Right lung (tissue), 5 donors: Measurements from ENCODE around the gene HCST. TPM values are rescaled to one million over a fixed set of nuclear protein-coding genes. Genes with fewer than 3 reads are reported as not detected.
"Not testable (repeated sequence)": the region's sequence is repeated elsewhere in the genome, so short reads cannot be mapped to it uniquely, and the experiment has no call there.

Source experiments
- DNase-seq, 2 donors: peaks; one replicate each; pipeline ENCODE4 v3.0.0-alpha.2; 2013
- polyA plus RNA-seq, 5 donors: library from polyadenylated mRNA; unstranded; fragments of 120-200 nt; gene quantifications; one replicate each; pipeline versions ENCODE4 v1.2.1 to v1.2.3, GENCODE V29; 2013; ENCODE audit warnings: inconsistent platforms in 1 of 5, low replicate concordance in 1 of 5; ENCODE audit not compliant: insufficient read length in 5 of 5, insufficient read depth in 1 of 5

HCST gene
- polyA plus RNA-seq, 5 donors, result 5.0 to 7.9 (median 6.0) TPM

DNA sequence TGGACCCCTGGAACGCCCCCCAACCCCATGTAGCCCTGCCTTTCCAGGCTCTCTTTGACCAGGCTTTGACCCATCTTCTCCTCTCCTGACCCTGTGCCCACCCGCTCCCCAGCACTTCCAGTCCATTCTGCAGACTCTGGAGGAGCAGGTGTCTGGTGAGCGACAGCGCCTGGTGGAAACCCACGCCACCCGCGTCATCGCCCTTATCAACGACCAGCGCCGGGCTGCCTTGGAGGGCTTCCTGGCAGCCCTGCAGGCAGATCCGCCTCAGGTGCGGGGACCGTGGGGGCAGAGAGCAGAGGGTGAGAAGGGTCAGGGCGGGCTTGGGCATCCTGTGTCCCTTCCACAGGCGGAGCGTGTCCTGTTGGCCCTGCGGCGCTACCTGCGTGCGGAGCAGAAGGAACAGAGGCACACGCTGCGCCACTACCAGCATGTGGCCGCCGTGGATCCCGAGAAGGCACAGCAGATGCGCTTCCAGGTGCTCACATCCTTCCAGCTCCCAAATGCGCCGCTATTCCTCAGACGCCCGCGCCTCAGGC is 27.9 kb upstream of the HCST start:
- no peak for DNase-seq

- no peak for DNase-seq
Measured at GRCh38 chr19:35879068-35879467, 23.3 kb upstream of the HCST start.

DNA sequence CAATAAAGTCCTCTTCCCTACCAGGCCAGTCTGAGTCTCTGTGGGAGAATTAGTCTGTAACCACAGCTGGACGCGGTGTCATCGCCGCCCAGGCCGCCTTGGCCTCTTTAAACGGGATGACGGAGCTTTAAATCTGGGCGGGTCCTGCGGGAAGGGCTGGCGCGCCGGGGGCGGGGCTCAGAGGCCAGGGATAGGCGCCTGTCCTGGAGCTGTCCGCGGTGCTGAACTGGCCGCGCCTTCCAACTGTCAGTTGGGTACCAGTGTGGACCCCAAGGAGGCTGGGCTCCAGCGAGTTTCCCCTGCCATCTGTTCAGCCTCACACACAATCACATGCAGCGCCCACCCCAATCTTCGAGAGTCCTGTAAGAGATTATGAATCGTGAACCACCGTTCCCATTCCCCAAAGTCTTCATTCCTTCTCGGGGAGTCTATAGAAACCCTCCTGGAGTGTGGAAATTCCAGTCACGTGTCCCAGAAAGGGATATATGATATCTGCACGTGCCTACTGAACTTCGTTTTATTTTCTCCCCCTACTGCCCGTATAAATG is 22.5 kb upstream of the HCST start:
- DNase-seq, result peak; percentile 71 to 81

GRCh38 chr19:35882114-35882832 is 20.1 kb upstream of the HCST start:
- peak; percentile 55 to 63 for DNase-seq

GRCh38 chr19:35883882-35884281 is 18.4 kb upstream of the HCST start:
- no peak for DNase-seq

GRCh38 chr19:35885225-35885738 is 17.0 kb upstream of the HCST start:
- DNase-seq, result no peak

GRCh38 chr19:35885904-35886303 is 16.4 kb upstream of the HCST start:
- no peak for DNase-seq

DNA sequence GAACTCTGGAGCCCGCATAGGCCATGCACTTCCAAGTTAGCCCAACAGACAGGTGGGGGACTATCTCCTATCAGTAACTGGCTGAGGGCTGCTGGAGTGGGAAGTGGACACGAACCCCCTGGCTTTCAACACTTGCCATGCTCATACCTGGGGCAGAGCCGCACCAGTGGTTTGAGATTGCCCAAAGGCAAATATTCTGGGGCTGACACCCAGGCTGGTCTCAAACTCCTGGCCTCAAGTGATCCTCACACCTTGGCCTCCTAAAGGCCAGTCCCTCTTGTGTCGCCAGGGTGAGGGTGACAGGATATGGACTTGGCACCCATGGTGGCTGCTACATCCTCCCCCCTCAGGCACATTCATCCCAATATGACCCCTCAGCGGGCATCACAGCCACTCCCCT is 15.1 kb upstream of the HCST start:
- DNase-seq, result no peak

DNA sequence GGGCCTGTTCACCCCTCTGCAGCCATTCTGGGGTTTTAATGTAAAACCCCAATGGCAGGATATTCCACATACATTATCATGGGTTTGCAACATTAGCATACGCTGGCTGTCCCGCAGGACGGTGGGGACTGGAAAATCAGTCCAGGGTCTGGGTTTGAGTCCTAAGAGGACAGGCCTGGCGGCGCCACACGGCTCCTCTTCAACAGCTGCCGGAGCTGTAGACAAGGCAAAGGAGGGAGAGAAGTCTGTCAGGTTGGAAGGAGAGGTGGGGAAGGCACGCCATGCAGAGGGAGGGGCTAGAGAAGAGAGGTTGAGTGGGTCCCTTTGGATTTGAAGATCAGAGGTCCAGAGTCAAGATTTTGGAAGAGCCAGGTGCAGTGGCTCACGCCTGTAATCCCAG is 13.9 kb upstream of the HCST start:
- no peak for DNase-seq

GRCh38 chr19:35889370-35890112 is 12.8 kb upstream of the HCST start:
- DNase-seq, result no peak

DNA sequence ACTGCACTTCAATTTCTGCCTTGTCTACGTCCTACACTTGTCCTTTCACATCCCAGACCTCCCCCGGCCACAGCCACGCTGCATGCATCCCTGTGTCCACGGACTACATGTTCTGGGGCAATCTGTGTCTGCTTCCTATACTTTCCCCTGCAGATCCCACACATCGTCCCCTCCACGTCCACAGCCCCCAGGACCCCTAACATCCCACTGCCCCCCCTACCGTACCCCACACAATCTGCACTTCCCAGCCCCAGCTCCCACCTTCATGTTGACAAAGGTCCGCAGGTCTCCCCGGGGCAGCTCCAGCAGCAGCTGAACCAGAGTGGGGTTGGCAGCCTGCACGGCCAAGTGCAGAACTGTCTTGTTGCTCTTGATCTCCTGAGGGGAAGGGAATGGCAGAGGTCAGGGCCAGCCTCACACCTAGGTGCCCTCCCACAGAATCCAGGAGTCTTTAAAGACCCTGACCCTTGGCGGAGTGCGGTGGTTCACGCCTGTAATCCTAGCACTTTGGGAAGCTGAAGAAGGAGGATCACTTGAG is 12.1 kb upstream of the HCST start:
- no peak for DNase-seq

DNA sequence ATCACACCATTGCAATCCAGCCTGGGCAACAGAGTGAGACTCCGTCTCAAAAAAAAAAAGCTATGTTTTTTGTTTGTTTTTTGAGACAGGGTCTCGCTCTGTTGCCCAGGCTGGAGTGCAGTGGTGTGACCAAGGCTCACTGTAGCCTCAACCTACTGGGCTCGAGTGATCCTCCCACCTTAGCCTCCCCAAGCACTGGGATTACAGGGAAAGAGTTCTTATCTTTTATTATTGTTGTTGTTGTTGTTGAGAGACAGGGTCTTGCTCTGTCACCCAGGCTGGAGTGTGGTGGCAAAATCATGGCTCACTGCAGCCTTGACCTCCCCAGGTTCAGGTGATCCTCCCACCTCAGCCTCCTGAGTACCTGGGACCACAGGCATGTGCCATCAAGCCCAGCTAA is 10.5 kb upstream of the HCST start:
- not testable (repeated sequence) for DNase-seq

GRCh38 chr19:35894342-35894741 is 8.0 kb upstream of the HCST start:
- no peak for DNase-seq

GRCh38 chr19:35895911-35896642 is 6.3 kb upstream of the HCST start:
- no peak for DNase-seq

- no peak for DNase-seq
Measured at GRCh38 chr19:35896643-35897040, 5.7 kb upstream of the HCST start.

GRCh38 chr19:35897706-35898451 is 4.5 kb upstream of the HCST start:
- DNase-seq, result no peak

- no peak for DNase-seq
Measured at GRCh38 chr19:35898499-35898809, 3.9 kb upstream of the HCST start.

DNA sequence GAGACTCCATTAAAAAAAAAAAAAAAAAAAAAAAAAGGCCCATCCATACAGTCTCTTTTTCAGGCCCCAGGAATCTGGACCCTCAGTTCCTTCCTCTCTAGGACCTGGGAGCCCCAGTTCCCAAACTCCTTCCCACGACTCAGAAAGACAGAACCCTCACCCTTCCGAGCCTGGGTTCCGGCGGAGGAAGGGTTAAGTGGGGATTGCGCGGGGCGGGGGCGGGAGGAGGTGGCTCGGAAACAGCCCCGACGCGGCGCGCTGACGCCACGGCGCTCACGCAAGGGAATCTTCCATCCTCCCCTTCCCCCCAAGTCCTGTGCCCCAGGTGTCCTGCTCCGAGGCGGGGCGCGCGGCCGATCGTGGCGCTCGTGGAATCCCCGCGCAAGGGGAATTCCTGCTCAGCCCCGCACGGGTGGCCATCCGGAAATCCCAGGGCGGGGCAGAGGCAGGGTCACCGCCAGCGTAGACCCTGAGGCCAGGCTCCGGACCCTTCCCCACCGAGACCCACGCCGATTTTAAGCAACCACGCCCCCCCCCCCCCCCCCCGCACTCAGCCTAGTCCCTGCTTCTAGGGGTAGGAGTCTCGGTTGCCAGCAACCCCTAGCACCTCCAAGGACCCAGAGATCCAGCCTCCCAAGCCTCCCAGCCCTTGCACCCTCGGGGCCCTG is 2.6 kb upstream of the HCST start:
- peak; percentile 69 to 79 for DNase-seq

DNA sequence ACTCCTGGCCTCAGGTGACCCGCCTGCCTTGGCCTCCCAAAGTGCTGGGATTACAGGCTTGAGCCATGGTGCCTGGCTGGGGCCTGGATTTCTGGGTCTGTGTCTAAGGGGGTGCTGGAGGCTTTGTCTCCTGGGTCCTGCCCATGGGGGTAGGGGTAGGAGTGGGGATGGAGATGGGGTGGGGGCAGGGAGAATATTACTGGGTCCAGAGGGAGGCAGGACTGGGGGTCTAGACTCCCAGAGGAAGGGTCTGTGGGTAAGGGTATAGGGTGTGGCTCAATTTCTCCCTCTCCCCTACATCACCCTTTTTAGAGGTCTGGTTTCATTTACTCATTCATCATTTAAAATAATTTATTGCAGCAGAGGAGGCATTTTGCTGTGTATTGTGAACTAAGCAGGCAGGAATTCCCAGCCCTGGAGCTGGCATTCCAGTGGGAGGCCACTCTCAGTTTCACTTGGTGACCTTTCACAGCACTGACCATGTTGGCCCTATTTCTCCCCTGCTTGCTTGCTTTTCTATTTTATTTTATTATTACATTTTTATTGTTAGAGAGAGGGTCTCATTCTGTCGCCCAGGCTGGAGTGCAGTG is 1.2 kb upstream of the HCST start:
- DNase-seq, result no peak

- DNase-seq, result no peak
Measured at GRCh38 chr19:35902870-35903475, 644 bp downstream of the HCST start.
